ENCODE data around the gene TXLNG. TPM values are rescaled to one million over a fixed set of nuclear protein-coding genes. Genes with fewer than 3 reads are reported as not detected.
A peak's percentile ranks its signal among the peaks of the same experiment; 100 is the strongest.

Gene TXLNG
- total RNA-seq, 5 donors from 2014 or later (not counting 1 experiment from before 2014, with no cell fraction given): 16.4 to 24.0 (median 17.9) TPM

DNA sequence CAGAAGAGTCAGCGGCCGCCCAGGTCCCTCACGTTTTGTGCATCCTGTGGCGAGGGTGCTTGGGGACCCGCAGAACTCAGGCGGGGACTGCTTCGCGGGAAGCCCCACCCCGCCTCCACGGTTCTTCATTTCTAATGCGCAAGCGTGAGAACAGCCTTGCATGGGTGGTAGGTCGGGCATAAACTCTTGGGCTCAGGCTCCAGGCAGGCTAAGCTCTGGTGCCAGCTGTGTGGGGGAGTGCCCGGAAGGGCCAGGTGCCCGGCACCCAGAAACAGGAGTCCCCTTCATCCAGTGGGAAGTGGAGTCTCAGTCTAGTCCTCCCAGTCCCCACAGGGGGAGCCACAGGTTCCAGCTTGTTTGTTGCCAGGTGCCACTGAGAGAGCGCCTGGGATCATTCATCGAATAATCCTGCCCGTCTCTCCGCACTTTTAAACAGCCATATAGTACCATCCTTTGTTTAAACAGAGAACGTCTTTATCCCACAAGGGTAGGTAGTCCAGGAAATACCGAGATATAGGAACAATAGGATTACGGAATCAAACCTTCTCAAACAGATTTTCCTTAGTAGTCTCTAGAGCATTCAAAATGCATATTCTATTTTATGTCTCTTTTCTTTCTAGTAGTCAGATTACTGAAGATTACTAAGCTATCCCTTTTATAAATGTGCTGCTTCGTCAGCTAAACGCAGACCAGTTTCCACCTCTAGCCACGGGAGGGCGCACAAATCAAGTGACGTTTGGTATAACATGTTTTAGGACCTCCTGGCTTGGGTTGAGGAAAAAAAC, 96.6 kb downstream of the TXLNG start:
- Mint-ChIP-seq H3K36me3 (no peaks in the 10 kb centered on the region), H3K4me3 (peak overlapping the region; percentile 73 to 75 (median 74)), H3K4me1 (peaks cover 7 to 12% (median 9%) of the 10 kb centered on the region in 3 donors), H3K9me3 (no peaks in the 10 kb centered on the region), H3K27me3 (peaks cover 0 to 31% of the 10 kb centered on the region in 2 donors), H3K27ac (peak overlapping the region; percentile 15 to 75)
- ATAC-seq (replicated peaks in 1 of 4) (peak; percentile 75 to 83 (median 80)), DNase-seq (peak in 34 of 35 experiments; percentile 36 to 78 (median 60))
- Histone ChIP-seq H3K9me3 (no peaks in the 10 kb centered on the region), H3K36me3 (ENCODE audit: control insufficient read depth in 2 of 2, extremely low read depth in 1 of 2, insufficient read depth in 1 of 2, low read length in 1 of 2) (no peaks in the 10 kb centered on the region), H3K4me1 (ENCODE audit: control insufficient read depth in 1 of 2, extremely low read depth in 1 of 2, insufficient read depth in 2 of 2, low read length in 2 of 2) (peaks cover 2 to 11% of the 10 kb centered on the region in 2 experiments), H3K27me3 (replicated peaks in 1 of 2; ENCODE audit: control insufficient read depth in 2 of 2, extremely low read depth in 1 of 2, insufficient read depth in 2 of 2, low read length in 1 of 2) (no peaks in the 10 kb centered on the region), H3K4me3 (ENCODE audit: control insufficient read depth in 1 of 2, extremely low read depth in 1 of 2, low read length in 1 of 2) (peak overlapping the region; percentile 43 to 71), H3K27ac (ENCODE audit: low read length) (peak overlapping the region; percentile 60)
- ChIA-PET CTCF (interaction anchor here (0.5 to 3.3 kb wide), 18 partner anchors 8 to 1795 kb away, joined by 3 to 22 read pairs (median 4); no protein-coding TSS in a partner anchor), POLR2A (no interaction called here)
- 2% methylated on average over 7 of the region's 27 CpGs for WGBS (ENCODE audit: insufficient coverage)

- CTCF ChIA-PET: interaction anchor here (0.7 to 3.3 kb wide), 12 partner anchors 8 to 163 kb away, joined by 3 to 22 read pairs (median 4); no protein-coding TSS in a partner anchor
- ATAC-seq (replicated peaks in 1 of 4) (no peak), DNase-seq (no peak)
- Histone ChIP-seq H3K4me3 (ENCODE audit: control insufficient read depth in 1 of 2, extremely low read depth in 1 of 2, low read length in 1 of 2) (no peak overlapping the region), H3K4me1 (ENCODE audit: control insufficient read depth in 1 of 2, extremely low read depth in 1 of 2, insufficient read depth in 2 of 2, low read length in 2 of 2) (peaks cover 2 to 11% of the 10 kb centered on the region in 2 experiments), H3K9me3 (no peaks in the 10 kb centered on the region), H3K36me3 (ENCODE audit: control insufficient read depth in 2 of 2, extremely low read depth in 1 of 2, insufficient read depth in 1 of 2, low read length in 1 of 2) (no peaks in the 10 kb centered on the region), H3K27me3 (replicated peaks in 1 of 2; ENCODE audit: control insufficient read depth in 2 of 2, extremely low read depth in 1 of 2, insufficient read depth in 2 of 2, low read length in 1 of 2) (no peaks in the 10 kb centered on the region), H3K27ac (ENCODE audit: low read length) (no peak overlapping the region)
- H3K4me1 Mint-ChIP-seq: peaks cover 10 to 13% (median 11%) of the 10 kb centered on the region in 3 donors
- H3K4me3 Mint-ChIP-seq: peak overlapping the region in 1 of 3 donors; percentile 75
- WGBS (ENCODE audit: insufficient coverage): no CpG with 5 or more reads among the region's 3 CpGs
- POLR2A ChIA-PET: no interaction called here
- no peaks in the 10 kb centered on the region for H3K9me3 Mint-ChIP-seq
- no peak overlapping the region for H3K27ac Mint-ChIP-seq
- H3K36me3 Mint-ChIP-seq: no peaks in the 10 kb centered on the region
- peaks cover 0 to 35% of the 10 kb centered on the region in 2 donors for H3K27me3 Mint-ChIP-seq
Measured at GRCh38 chrX:16883487-16883804, 97.2 kb downstream of the TXLNG start.

DNA sequence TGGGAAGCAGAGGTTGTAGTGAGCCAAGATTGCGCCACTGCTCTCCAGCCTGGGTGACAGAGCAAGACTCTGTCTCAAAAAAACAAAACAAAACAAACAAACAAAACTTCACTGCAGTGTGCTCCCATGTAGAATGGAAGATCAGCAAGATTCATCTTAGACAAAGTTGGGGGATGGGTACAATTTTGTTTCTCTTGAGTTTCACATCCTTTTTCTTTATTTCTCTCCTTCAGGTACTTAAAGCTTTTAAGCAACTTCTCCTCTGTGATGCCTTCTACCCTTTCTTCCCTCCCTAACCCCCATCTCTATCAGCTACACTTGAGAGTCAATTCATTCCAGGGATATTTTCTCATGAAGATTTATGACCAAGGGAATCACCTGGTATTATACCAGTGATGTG, 99.4 kb downstream of the TXLNG start:
- no peaks in the 10 kb centered on the region for H3K36me3 ChIP-seq (ENCODE audit: control insufficient read depth in 2 of 2, extremely low read depth in 1 of 2, insufficient read depth in 1 of 2, low read length in 1 of 2)
- ChIA-PET CTCF (no interaction called here), POLR2A (no interaction called here)
- Mint-ChIP-seq H3K27ac (no peak overlapping the region), H3K27me3 (peaks cover 0 to 39% of the 10 kb centered on the region in 2 donors), H3K4me3 (no peak overlapping the region), H3K36me3 (no peaks in the 10 kb centered on the region), H3K4me1 (peaks cover 19 to 27% (median 21%) of the 10 kb centered on the region in 3 donors), H3K9me3 (no peaks in the 10 kb centered on the region)
- no peak for ATAC-seq (replicated peaks in 1 of 4)
- peaks cover 2 to 21% of the 10 kb centered on the region in 2 experiments for H3K4me1 ChIP-seq (ENCODE audit: control insufficient read depth in 1 of 2, extremely low read depth in 1 of 2, insufficient read depth in 2 of 2, low read length in 2 of 2)
- WGBS (ENCODE audit: insufficient coverage): no CpG with 5 or more reads among the region's 1 CpG
- H3K27ac ChIP-seq (ENCODE audit: low read length): no peak overlapping the region
- H3K4me3 ChIP-seq (ENCODE audit: control insufficient read depth in 1 of 2, extremely low read depth in 1 of 2, low read length in 1 of 2): no peak overlapping the region
- no peaks in the 10 kb centered on the region for H3K9me3 ChIP-seq
- no peak for DNase-seq
- no peaks in the 10 kb centered on the region for H3K27me3 ChIP-seq (replicated peaks in 1 of 2; ENCODE audit: control insufficient read depth in 2 of 2, extremely low read depth in 1 of 2, insufficient read depth in 2 of 2, low read length in 1 of 2)

DNA sequence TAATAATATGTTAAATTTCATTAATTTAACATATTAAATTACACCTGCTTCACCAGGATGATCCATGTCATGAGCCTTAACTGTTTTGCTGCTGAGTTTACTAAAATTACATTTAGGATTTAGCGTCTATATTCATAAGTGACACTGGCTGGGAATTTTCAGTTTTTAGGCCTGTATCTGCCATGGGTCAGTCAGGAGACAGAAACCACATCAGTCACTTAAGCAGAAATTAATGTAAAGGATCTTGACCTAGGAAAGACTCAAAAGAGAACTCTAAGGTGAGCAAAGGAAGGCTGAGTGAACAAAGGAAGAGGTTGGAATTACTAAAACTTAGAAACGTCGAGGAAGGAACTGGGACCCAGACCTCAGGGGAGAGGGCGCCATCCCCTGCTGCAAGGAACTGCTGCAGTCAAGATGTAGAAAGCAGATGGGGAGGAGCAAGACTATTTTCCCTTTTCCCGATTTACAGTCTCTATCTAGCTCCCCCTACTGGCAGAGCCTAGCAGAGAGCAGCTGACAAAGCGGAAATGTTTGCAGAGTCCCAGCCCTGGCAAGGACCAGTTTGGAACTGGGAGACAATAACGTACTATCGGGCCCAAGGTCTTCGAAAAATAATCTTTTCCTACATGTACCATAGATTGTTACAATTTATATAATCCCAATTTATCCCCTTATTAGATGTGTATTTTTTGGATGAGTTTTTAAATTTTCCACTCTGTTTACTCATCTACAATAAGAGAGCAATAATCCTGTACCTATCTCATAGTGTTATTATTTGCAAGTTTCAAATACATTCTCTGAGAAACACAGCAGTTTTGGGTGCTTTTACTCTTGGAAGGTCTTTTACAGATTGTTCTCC, 106.5 kb downstream of the TXLNG start:
- WGBS (ENCODE audit: insufficient coverage): no CpG with 5 or more reads among the region's 9 CpGs
- ATAC-seq (replicated peaks in 1 of 4) (peak; percentile 39 to 82 (median 58)), DNase-seq (peak in 28 of 35 experiments; percentile 4 to 78 (median 32))
- Mint-ChIP-seq H3K27me3 (peaks cover 0 to 34% of the 10 kb centered on the region in 2 donors), H3K4me3 (no peak overlapping the region), H3K9me3 (no peaks in the 10 kb centered on the region), H3K4me1 (peaks cover 16 to 21% (median 18%) of the 10 kb centered on the region in 3 donors), H3K36me3 (no peaks in the 10 kb centered on the region), H3K27ac (no peak overlapping the region)
- CTCF ChIA-PET: interaction anchor here (0.6 to 3.0 kb wide), 3 partner anchors 10 to 40 kb away, joined by 3 to 22 read pairs (median 4); no protein-coding TSS in a partner anchor
- Histone ChIP-seq H3K27ac (ENCODE audit: low read length) (no peak overlapping the region), H3K27me3 (replicated peaks in 1 of 2; ENCODE audit: control insufficient read depth in 2 of 2, extremely low read depth in 1 of 2, insufficient read depth in 2 of 2, low read length in 1 of 2) (no peaks in the 10 kb centered on the region), H3K4me3 (ENCODE audit: control insufficient read depth in 1 of 2, extremely low read depth in 1 of 2, low read length in 1 of 2) (no peak overlapping the region), H3K4me1 (ENCODE audit: control insufficient read depth in 1 of 2, extremely low read depth in 1 of 2, insufficient read depth in 2 of 2, low read length in 2 of 2) (peaks cover 0 to 13% of the 10 kb centered on the region in 2 experiments), H3K36me3 (ENCODE audit: control insufficient read depth in 2 of 2, extremely low read depth in 1 of 2, insufficient read depth in 1 of 2, low read length in 1 of 2) (no peaks in the 10 kb centered on the region), H3K9me3 (no peaks in the 10 kb centered on the region)
- POLR2A ChIA-PET: no interaction called here

Other genes starting within 250 kb of the TXLNG start
- not detected for gene S100G, start 136.3 kb upstream of the TXLNG start, total RNA-seq
- gene CTPS2, start 73.8 kb upstream of the TXLNG start, total RNA-seq: 1 to 10 TPM; 5.2 to 6.7 (median 5.7) TPM
- 10 to 100 TPM; 12.5 to 53.2 (median 19.3) TPM for gene SYAP1, start 66.9 kb upstream of the TXLNG start, total RNA-seq
- 100 to 1,000 TPM in 2 of 5 donors, 10 to 100 TPM in 3; 72.6 to 111 (median 90.3) TPM for gene RBBP7, start 83.9 kb downstream of the TXLNG start, total RNA-seq
- gene REPS2, start 160.2 kb downstream of the TXLNG start, total RNA-seq: under 1 TPM; 0.38 to 0.70 (median 0.66) TPM